Measurements from ENCODE around the gene STX12.
"Not testable (repeated sequence)": the region's sequence is repeated elsewhere in the genome, so short reads cannot be mapped to it uniquely, and the experiment has no call there.

DNA sequence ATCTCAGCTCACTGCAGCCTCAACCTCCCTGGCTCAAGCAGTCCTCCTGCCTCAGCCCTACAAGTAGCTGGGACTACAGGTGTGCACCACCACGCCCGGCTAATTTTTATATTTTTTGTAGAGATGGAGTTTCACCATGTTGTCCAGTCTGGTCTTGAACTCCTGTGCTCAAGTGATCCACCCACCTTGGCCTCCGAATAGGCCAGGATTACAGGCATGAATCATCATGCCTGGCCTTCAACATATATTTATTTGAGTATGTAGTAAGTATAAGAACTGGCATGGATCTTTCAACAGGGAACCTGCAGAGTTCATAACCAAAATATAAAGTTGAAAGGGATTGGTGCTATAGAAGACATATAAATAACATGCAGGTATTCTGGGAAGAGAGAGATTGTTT lies 2.3 kb downstream of the STX12 start:
- TF ChIP-seq, protein P1, sequence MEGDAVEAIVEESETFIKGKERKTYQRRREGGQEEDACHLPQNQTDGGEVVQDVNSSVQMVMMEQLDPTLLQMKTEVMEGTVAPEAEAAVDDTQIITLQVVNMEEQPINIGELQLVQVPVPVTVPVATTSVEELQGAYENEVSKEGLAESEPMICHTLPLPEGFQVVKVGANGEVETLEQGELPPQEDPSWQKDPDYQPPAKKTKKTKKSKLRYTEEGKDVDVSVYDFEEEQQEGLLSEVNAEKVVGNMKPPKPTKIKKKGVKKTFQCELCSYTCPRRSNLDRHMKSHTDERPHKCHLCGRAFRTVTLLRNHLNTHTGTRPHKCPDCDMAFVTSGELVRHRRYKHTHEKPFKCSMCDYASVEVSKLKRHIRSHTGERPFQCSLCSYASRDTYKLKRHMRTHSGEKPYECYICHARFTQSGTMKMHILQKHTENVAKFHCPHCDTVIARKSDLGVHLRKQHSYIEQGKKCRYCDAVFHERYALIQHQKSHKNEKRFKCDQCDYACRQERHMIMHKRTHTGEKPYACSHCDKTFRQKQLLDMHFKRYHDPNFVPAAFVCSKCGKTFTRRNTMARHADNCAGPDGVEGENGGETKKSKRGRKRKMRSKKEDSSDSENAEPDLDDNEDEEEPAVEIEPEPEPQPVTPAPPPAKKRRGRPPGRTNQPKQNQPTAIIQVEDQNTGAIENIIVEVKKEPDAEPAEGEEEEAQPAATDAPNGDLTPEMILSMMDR (IDR thresholded peaks at IDR 0.05), result not testable (repeated sequence)
- TF ChIP-seq POLR2A (IDR thresholded peaks at IDR 0.05), result not testable (repeated sequence)

All from lower leg skin (tissue), 3 donors.